ENCODE measurements around the gene ULBP2. TPM values are rescaled to one million over a fixed set of nuclear protein-coding genes. Genes with fewer than 3 reads are reported as not detected.
A peak's percentile ranks its signal among the peaks of the same experiment; 100 is the strongest.

Gene ULBP2
- polyA plus RNA-seq, 1 donor (not counting 4 experiments of a cell fraction or from before 2014, with no cell fraction given), result 11.8 TPM

DNA sequence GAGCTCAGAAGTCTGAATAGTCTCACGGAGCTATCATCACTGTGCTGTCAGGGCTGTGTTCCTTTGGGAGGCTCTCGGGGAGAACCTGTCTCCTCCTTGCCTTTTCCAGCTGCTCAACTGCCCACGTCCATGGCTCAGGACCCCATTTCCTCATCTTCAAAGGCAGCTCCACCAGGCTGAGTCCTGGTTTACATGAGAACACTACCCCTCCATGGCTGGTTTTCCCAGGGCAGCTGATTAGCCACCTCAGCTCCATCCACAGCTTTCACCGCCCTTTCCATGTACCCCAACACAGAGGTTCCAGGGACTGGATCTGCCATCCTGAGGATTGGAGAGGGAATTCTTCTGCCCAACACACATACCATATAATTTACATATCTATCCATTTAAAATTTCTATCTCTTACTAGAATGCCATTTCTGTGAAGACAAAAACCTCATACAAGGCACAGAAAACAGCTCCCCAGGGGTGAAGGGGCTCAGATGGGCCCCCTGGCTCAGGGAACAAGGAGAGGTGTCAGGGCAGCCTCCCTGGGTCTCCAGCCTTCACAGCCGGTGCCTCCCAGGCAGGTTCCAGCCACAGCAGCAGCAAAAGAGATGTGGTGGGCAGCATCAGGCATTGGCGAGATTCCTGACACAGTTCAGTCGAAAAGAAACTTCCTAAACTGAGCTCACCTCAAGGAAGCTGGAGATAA, 41.7 kb upstream of the ULBP2 start:
- Histone ChIP-seq H3K4me1 (ENCODE audit: control insufficient read depth, extremely low read depth, insufficient read depth, low read length) (peaks cover 55% of the 10 kb centered on the region), H3K36me3 (ENCODE audit: control insufficient read depth in 2 of 2, extremely low read depth in 1 of 2, insufficient read depth in 2 of 2, low read length in 2 of 2) (no peaks in the 10 kb centered on the region), H3K9ac (ENCODE audit: control insufficient read depth, extremely low read depth, insufficient read depth, low read length) (peak overlapping the region; percentile 36), H4K20me1 (ENCODE audit: control insufficient read depth, extremely low read depth, insufficient read depth, low read length) (no peaks in the 10 kb centered on the region), H3K27me3 (ENCODE audit: control insufficient read depth, extremely low read depth, insufficient read depth, low read length) (no peaks in the 10 kb centered on the region), H3K4me3 (ENCODE audit: control insufficient read depth in 2 of 3, extremely low read depth in 1 of 3, insufficient read depth in 2 of 3, low read depth in 1 of 3, low read length in 3 of 3) (peak overlapping the region in 2 of 3 experiments; percentile 5 to 49), H3K9me3 (ENCODE audit: control insufficient read depth, low read depth, low read length) (no peaks in the 10 kb centered on the region), H3K79me2 (ENCODE audit: control insufficient read depth, insufficient read depth, low read length) (no peaks in the 10 kb centered on the region), H2AFZ (ENCODE audit: control insufficient read depth, low read length) (peak overlapping the region; percentile 64), H3K4me2 (ENCODE audit: control insufficient read depth, extremely low read depth, insufficient read depth, low read depth, low read length) (peak overlapping the region; percentile 65), H3K27ac (ENCODE audit: control insufficient read depth, insufficient read depth, low read length) (peak overlapping the region; percentile 67), H3K9me1 (ENCODE audit: control insufficient read depth, extremely low read depth, insufficient read depth, low read length) (no peaks in the 10 kb centered on the region)
- DNase-seq (ENCODE audit: low read depth, low spot score) (no peak), FAIRE-seq (no peak)
- TF ChIP-seq, protein P1, sequence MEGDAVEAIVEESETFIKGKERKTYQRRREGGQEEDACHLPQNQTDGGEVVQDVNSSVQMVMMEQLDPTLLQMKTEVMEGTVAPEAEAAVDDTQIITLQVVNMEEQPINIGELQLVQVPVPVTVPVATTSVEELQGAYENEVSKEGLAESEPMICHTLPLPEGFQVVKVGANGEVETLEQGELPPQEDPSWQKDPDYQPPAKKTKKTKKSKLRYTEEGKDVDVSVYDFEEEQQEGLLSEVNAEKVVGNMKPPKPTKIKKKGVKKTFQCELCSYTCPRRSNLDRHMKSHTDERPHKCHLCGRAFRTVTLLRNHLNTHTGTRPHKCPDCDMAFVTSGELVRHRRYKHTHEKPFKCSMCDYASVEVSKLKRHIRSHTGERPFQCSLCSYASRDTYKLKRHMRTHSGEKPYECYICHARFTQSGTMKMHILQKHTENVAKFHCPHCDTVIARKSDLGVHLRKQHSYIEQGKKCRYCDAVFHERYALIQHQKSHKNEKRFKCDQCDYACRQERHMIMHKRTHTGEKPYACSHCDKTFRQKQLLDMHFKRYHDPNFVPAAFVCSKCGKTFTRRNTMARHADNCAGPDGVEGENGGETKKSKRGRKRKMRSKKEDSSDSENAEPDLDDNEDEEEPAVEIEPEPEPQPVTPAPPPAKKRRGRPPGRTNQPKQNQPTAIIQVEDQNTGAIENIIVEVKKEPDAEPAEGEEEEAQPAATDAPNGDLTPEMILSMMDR (optimal IDR thresholded peaks at IDR 0.05 in 1 of 3, IDR thresholded peaks at IDR 0.05 in 1 of 3, conservative IDR thresholded peaks at IDR 0.05 in 1 of 3; ENCODE audit: extremely low read depth in 1 of 3, insufficient read depth in 2 of 3, low read length in 3 of 3), result no peak
- no peak for TF ChIP-seq EZH2 (IDR thresholded peaks at IDR 0.05; ENCODE audit: low read length)
- dilution Hi-C loops (cut with MboI; ENCODE audit: extremely low pct_ligation_motif_present, low sequenced_read_pairs), result no loop called here

DNA sequence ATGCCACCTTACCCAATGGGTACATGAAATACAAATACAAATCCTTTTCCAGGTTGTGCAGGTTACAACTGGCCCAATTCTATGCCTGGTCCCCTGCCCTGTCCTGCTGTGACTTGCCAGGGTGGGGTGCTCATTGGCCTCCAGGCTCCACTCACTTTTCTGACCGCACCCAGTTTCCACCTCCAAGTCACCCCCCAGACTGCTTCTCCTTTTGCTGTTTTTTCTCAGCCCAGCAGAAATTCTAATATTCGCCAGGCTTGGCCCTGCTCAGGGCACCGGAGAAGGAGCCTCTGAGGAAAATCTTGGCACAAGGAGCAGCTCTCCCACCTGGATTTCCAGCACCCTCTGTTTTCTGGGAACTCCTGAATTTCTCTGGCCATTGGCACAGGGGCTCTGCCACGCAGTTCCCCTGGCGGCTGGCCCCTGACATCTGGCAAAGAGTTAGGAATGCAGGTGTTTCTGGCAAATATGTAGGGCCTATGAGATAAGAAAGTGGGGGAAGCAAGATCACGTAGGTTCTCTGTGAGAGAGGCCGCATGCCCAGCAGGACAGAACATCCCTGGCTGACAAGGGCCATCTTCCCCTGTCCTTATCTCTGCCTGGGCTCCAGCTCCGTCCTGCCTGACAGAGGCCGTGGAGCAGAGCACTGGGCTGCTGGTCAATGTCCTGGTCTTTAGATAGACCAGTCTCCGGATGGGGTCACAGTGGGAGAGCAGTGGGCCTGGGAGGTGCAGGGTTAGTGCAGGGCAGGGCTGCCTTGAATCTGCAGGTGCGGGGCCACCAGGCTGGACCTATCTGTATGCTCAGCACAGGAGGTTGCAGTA, 41.0 kb upstream of the ULBP2 start:
- Histone ChIP-seq H3K9me3 (ENCODE audit: control insufficient read depth, low read depth, low read length) (no peaks in the 10 kb centered on the region), H2AFZ (ENCODE audit: control insufficient read depth, low read length) (peak overlapping the region; percentile 64), H3K27me3 (ENCODE audit: control insufficient read depth, extremely low read depth, insufficient read depth, low read length) (no peaks in the 10 kb centered on the region), H4K20me1 (ENCODE audit: control insufficient read depth, extremely low read depth, insufficient read depth, low read length) (no peaks in the 10 kb centered on the region), H3K36me3 (ENCODE audit: control insufficient read depth in 2 of 2, extremely low read depth in 1 of 2, insufficient read depth in 2 of 2, low read length in 2 of 2) (no peaks in the 10 kb centered on the region), H3K79me2 (ENCODE audit: control insufficient read depth, insufficient read depth, low read length) (no peaks in the 10 kb centered on the region), H3K9ac (ENCODE audit: control insufficient read depth, extremely low read depth, insufficient read depth, low read length) (peak overlapping the region; percentile 38), H3K4me3 (ENCODE audit: control insufficient read depth in 2 of 3, extremely low read depth in 1 of 3, insufficient read depth in 2 of 3, low read depth in 1 of 3, low read length in 3 of 3) (peak overlapping the region in 2 of 3 experiments; percentile 5 to 49), H3K4me1 (ENCODE audit: control insufficient read depth, extremely low read depth, insufficient read depth, low read length) (peaks cover 47% of the 10 kb centered on the region), H3K4me2 (ENCODE audit: control insufficient read depth, extremely low read depth, insufficient read depth, low read depth, low read length) (peak overlapping the region; percentile 65), H3K27ac (ENCODE audit: control insufficient read depth, insufficient read depth, low read length) (peak overlapping the region; percentile 67), H3K9me1 (ENCODE audit: control insufficient read depth, extremely low read depth, insufficient read depth, low read length) (no peaks in the 10 kb centered on the region)
- TF ChIP-seq EZH2 (IDR thresholded peaks at IDR 0.05; ENCODE audit: low read length), result no peak
- TF ChIP-seq, protein P1 (optimal IDR thresholded peaks at IDR 0.05 in 1 of 3, IDR thresholded peaks at IDR 0.05 in 1 of 3, conservative IDR thresholded peaks at IDR 0.05 in 1 of 3; ENCODE audit: extremely low read depth in 1 of 3, insufficient read depth in 2 of 3, low read length in 3 of 3), result no peak
- dilution Hi-C loops (cut with MboI; ENCODE audit: extremely low pct_ligation_motif_present, low sequenced_read_pairs), result no loop called here
- FAIRE-seq (peak; percentile 79), DNase-seq (ENCODE audit: low read depth, low spot score) (peak; percentile 81)

Measured in keratinocyte (primary cell).